Loucy (cell line): Measurements from ENCODE around the gene GRN.

Source experiments
- H2AFZ ChIP-seq: fragments of 200-600 bp; sonication (generic); 2 replicates; pipeline ENCODE4 v1.6.0; 2016; ENCODE audit warnings: antibody characterized with exemption, mild to moderate bottlenecking, low read length, moderate library complexity
- H3F3A ChIP-seq: fragments of 200-600 bp; 2 replicates; pipeline ENCODE4 v1.6.0; 2016; ENCODE audit warnings: antibody characterized with exemption, low read depth, mild to moderate bottlenecking
- H3K27me3 ChIP-seq: fragments of 200-600 bp; sonication (generic); 2 replicates; pipeline ENCODE4 v1.6.1; 2014; ENCODE audit warnings: low read length, mild to moderate bottlenecking; ENCODE audit not compliant: insufficient read depth, poor library complexity, severe bottlenecking
- H3K36me3 ChIP-seq: fragments of 200-600 bp; sonication (generic); 2 replicates; pipeline ENCODE4 v1.6.1; 2016; ENCODE audit warnings: low read length; ENCODE audit not compliant: insufficient read depth
- H3K4me1 ChIP-seq: fragments of 200-600 bp; sonication (generic); 2 replicates; pipeline ENCODE4 v1.5.1; 2014; ENCODE audit warnings: low read length, mild to moderate bottlenecking; ENCODE audit not compliant: insufficient read depth, poor library complexity, severe bottlenecking
- H3K4me2 ChIP-seq: fragments of 200-600 bp; sonication (generic); 2 replicates; pipeline ENCODE4 v1.6.0; 2014; ENCODE audit warnings: antibody characterized with exemption, low read length, low read depth, mild to moderate bottlenecking; ENCODE audit not compliant: poor library complexity, severe bottlenecking
- H3K4me3 ChIP-seq: fragments of 200-600 bp; sonication (generic); 2 replicates; pipeline ENCODE4 v1.5.1; 2014; ENCODE audit warnings: low read length, mild to moderate bottlenecking, mixed read lengths; ENCODE audit not compliant: poor library complexity, severe bottlenecking
- H3K79me2 ChIP-seq: fragments of 200-600 bp; sonication (generic); 2 replicates; pipeline ENCODE4 v1.6.1; 2014; ENCODE audit warnings: low read length; ENCODE audit not compliant: insufficient read depth
- H3K9ac ChIP-seq: fragments of 200-600 bp; sonication (generic); 2 replicates; pipeline ENCODE4 v1.6.0; 2014; ENCODE audit warnings: mild to moderate bottlenecking, low read depth, low read length, moderate library complexity; ENCODE audit not compliant: poor library complexity, severe bottlenecking
- H3K9me2 ChIP-seq: fragments of 200-600 bp; sonication (generic); replicated peaks from 2 replicates; pipeline ENCODE4 v1.6.1; 2016; ENCODE audit warnings: low read depth, low read length, mixed read lengths
- H3K9me3 ChIP-seq: fragments of 200-600 bp; sonication (generic); 2 replicates; pipeline ENCODE4 v1.6.1; 2014; ENCODE audit warnings: mild to moderate bottlenecking, antibody characterized with exemption, low read length, low read depth; ENCODE audit not compliant: insufficient read depth
- H4K20me1 ChIP-seq: fragments of 200-600 bp; sonication (generic); 2 replicates; pipeline ENCODE4 v1.6.0; 2014; ENCODE audit warnings: antibody characterized with exemption, low read length, mild to moderate bottlenecking; ENCODE audit not compliant: insufficient read depth, poor library complexity, severe bottlenecking
- CTCF ChIP-seq: fragments of 200-600 bp; sonication (generic); conservative IDR thresholded peaks from 2 replicates; pipeline ENCODE4 v1.5.1; 2014; ENCODE audit warnings: mild to moderate bottlenecking, antibody characterized with exemption, low read length
- EZH2phosphoT487 ChIP-seq: fragments of 200-600 bp; IDR thresholded peaks from 2 replicates; pipeline ENCODE4 v1.6.1; 2018; ENCODE audit warnings: antibody characterized with exemption, mild to moderate bottlenecking, moderate library complexity, borderline replicate concordance

GRN gene

GRCh38 chr17:44387804-44388203, 42.7 kb downstream of the GRN start:
- Histone ChIP-seq H3K4me3 (no peak overlapping the region), H3K9ac (no peak overlapping the region), H3K36me3 (no peaks in the 10 kb centered on the region), H3F3A (no peaks in the 10 kb centered on the region), H3K9me3 (no peaks in the 10 kb centered on the region), H2AFZ (no peak overlapping the region), H3K4me2 (no peak overlapping the region), H4K20me1 (no peaks in the 10 kb centered on the region), H3K9me2 (no peaks in the 10 kb centered on the region), H3K27me3 (no peaks in the 10 kb centered on the region), H3K79me2 (no peaks in the 10 kb centered on the region), H3K4me1 (peaks cover 20% of the 10 kb centered on the region)
- TF ChIP-seq EZH2phosphoT487 (no peak), CTCF (no peak)

GRCh38 chr17:44389281-44389680, 44.2 kb downstream of the GRN start, which contains the start of gene ITGA2B:
ITGA2B (minus strand) TSS chr17:44389649; CDS start chr17:44389473, 176 bp downstream.
- H3K9ac ChIP-seq = peak within 1 kb of the TSS; percentile 26
- no peaks in the 10 kb centered on the region for H3K36me3 ChIP-seq
- H3F3A ChIP-seq = no peaks in the 10 kb centered on the region
- H3K4me2 ChIP-seq = peak within 1 kb of the TSS; percentile 49
- peaks cover 26% of the 10 kb centered on the region for H3K4me1 ChIP-seq
- no peaks in the 10 kb centered on the region for H3K27me3 ChIP-seq
- H2AFZ ChIP-seq = peak within 1 kb of the TSS; percentile 74
- no peak for TF ChIP-seq EZH2phosphoT487
- TF ChIP-seq CTCF = no peak
- peak within 1 kb of the TSS; percentile 37 for H3K4me3 ChIP-seq
- H3K79me2 ChIP-seq = no peaks in the 10 kb centered on the region
- H3K9me3 ChIP-seq = no peaks in the 10 kb centered on the region
- H4K20me1 ChIP-seq = no peaks in the 10 kb centered on the region
- H3K9me2 ChIP-seq = no peaks in the 10 kb centered on the region

GRCh38 chr17:44389723-44390202, 44.7 kb downstream of the GRN start:
- peak overlapping the region; percentile 37 for H3K4me3 ChIP-seq
- TF ChIP-seq CTCF (no peak), EZH2phosphoT487 (no peak)
- no peaks in the 10 kb centered on the region for H3K9me2 ChIP-seq
- H3K36me3 ChIP-seq = no peaks in the 10 kb centered on the region
- H3K4me1 ChIP-seq = peaks cover 26% of the 10 kb centered on the region
- no peaks in the 10 kb centered on the region for H4K20me1 ChIP-seq
- H3K79me2 ChIP-seq = no peaks in the 10 kb centered on the region
- H3K9me3 ChIP-seq = no peaks in the 10 kb centered on the region
- no peaks in the 10 kb centered on the region for H3K27me3 ChIP-seq
- H2AFZ ChIP-seq = peak overlapping the region; percentile 74
- H3K4me2 ChIP-seq = peak overlapping the region; percentile 49
- no peaks in the 10 kb centered on the region for H3F3A ChIP-seq
- H3K9ac ChIP-seq = peak overlapping the region; percentile 26
